GM18517 (cell line): Measurements from ENCODE around the gene SHROOM2.

Experiments
- ATAC-seq: cut with Tn5 transposase; IDR thresholded peaks from one replicate; pipeline ENCODE4 v1.9.1; 2021; ENCODE audit warnings: mild to moderate bottlenecking, moderate library complexity; ENCODE audit not compliant: unreplicated experiment

The SHROOM2 gene

DNA sequence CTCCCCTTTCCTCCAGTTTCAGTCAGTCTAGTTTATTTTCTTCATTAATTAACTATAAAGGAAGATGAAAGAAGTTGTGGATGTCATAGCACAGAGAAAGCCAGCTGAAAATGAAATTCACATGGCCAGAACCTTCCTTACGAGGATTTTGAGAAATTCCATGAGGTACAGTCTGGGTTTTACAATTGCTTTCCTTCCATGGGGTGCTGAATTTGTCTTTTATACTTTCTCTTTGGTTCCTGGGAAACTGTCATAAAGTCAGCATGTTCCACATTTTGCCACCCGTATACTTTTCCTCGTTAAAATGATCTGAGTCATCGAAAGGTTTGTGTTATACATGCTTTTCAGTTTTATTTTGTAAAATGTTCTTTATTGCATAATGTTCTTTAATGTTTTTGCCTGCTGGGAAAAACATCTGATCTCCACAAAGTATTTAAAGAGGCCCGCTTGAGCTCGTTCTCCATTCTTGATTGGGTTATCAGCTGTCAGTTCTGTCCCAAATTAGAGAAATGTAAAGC, 102.8 kb downstream of the SHROOM2 start:
- no peak for ATAC-seq

GRCh38 chrX:9890681-9891091, 104.5 kb downstream of the SHROOM2 start:
- ATAC-seq = no peak

DNA sequence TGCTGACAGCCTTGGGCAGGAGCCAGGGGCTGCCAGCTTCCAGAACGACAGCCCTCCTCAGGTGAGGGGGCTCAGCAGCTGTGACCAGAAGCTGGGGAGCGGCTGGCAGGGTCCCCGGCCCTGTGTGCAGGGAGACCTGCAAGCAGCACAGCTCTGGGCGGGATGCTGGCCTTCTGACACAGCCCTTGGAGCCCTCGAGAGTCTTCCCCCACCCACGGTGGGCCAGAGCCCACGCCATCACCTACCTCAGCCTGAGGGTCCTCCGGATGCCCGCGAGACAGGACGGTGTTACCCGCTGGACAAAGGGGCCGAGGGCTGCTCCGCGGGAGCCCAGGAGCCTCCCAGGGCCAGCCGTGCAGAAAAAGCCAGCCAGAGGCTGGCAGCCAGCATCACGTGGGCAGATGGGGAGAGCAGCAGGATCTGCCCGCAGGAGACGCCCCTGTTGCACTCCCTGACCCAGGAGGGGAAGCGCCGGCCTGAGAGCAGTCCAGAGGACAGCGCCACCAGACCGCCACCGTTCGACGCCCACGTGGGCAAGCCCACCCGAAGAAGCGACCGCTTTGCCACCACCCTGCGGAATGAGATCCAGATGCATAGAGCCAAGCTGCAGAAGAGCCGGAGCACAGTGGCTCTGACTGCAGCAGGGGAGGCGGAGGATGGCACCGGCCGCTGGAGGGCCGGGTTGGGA, 109.1 kb downstream of the SHROOM2 start:
- no peak for ATAC-seq

DNA sequence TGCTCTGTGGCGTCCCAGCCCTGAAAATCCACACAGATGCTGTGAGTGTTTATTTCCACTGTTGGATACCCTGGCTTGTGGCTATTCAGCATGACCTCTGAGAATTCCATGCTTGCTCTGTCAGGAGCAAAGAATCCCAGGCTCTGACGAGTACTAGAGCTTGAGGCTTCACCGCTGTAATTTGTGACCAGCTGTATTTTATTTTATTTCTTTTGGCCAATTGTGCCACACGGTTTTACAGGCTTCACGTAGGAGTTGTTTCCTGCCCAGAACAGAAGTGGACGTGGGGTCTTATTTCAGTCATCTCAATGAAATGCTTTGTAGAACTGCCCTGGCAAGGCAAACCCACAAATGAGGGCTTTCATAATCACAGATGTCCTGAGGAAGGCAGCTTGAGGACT, 111.5 kb downstream of the SHROOM2 start:
- ATAC-seq = no peak

GRCh38 chrX:9899640-9900111, 113.4 kb downstream of the SHROOM2 start:
- ATAC-seq = no peak

DNA sequence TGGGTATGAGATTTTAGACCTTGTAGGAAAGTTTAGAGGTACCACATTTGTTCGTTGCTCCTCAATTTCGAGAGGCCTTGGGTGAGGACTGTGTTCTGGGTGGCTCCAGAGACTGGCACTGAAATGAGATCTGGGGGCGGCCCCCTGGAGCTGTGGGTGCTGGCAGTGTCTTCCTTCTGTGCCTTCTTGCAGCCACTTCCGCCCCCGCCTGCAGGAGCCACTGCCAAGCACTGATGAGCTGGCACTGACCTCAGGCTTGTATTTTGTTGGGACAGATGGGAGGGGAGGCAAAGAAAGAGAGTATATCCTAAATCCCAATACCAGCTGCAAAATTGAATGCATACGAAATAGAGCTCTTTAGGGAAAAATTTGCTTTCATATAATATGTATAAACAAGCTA, 116.4 kb downstream of the SHROOM2 start:
- ATAC-seq = no peak

- no peak for ATAC-seq
Measured at GRCh38 chrX:9903146-9903545, 116.9 kb downstream of the SHROOM2 start.

- ATAC-seq = no peak
Measured at GRCh38 chrX:9905288-9905687, 119.1 kb downstream of the SHROOM2 start.

DNA sequence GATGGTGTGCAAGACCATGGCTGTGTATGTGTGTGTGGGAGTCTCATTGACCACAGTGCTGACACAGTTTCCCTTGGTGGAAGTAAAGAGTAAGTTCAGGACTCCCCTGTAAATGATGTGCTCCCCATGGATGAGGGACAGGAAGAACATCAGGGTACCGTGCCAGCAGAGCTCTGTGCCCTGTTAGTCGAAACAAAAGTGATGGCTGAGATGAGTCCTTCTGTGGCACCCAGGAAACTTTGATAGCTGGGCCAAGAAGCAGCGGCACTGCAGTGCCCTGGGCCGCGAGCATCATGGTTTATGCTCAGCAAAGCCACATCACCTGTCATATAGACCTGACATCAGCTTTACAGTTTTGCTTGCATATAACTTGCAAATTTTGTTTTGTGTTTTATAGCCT, 119.5 kb downstream of the SHROOM2 start:
- ATAC-seq = no peak

- ATAC-seq = no peak
Measured at GRCh38 chrX:9906919-9907318, 120.7 kb downstream of the SHROOM2 start.

DNA sequence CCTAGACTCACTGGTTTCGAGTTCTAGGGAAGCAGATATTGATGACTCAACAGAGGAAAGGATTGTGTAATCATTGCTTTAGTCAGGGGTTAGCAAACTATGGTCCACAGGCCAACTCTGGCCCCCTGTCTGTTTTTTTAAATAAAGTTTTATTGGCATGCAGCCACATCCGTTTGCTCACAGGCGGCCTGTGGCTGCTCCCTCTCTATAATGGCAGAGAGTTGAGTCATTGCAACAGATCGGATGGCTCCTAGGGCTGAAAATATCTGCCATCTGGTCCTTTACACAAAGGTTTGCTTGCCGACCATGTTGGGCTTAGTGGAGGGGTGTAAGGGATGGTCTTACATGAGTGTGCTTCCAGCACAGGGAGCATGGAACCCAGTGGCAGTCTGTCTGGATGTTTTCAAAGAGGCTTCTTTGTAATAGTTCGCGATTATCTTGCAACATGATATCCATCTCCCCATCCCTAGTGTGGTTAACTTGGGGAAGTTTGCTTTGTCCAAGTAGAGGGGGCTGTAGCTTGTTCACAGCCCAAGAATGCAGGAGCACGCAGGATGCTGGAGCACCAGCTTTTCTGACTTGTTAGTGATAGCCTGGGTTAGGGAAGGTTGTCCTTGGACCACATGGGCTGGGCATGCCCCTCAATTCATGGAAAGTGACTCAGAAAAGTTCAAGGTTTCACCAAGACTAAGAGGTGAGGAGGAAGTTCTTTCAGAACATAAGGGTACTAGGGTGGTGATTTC, 121.6 kb downstream of the SHROOM2 start:
- no peak for ATAC-seq

- no peak for ATAC-seq
Measured at GRCh38 chrX:9909254-9909653, 123.0 kb downstream of the SHROOM2 start.

- no peak for ATAC-seq
Measured at GRCh38 chrX:9911487-9911886, 125.3 kb downstream of the SHROOM2 start.

GRCh38 chrX:9912351-9913145, 126.3 kb downstream of the SHROOM2 start:
- ATAC-seq = no peak

DNA sequence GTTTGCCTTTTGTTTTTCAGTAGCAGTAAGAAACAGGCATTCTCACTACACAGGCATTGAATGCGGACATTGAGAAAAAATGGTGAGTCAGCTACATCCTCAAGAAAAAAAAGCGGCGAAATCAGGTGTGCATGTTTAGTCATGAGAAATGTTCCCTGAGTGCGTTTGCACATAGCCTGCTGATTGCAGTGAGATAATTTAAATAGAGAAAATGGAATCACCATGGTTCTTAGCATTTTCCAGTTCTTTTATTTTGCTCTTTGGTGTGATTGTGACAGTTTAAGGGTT, 126.9 kb downstream of the SHROOM2 start:
- no peak for ATAC-seq

DNA sequence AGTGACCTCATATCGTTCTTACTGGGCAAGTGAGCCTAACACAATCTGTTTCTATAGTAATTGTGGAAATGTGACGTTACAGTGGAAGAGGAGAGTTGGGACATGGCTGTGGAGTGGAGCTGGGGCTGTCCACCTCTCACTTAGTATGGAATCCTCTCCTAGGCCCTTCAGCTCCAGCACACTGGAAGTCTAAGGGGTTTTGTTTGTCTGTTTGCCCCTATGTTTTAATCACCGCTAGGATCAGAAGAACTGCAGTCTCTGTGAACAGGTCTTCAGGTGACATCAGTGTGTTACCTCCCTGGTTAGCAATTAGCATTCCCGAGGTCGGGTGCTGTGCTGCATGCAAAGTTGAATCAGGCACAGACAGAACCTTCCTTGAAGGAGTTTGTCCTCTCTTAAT, 131.6 kb downstream of the SHROOM2 start:
- ATAC-seq = no peak

- ATAC-seq = no peak
Measured at GRCh38 chrX:9919632-9920172, 133.5 kb downstream of the SHROOM2 start.

DNA sequence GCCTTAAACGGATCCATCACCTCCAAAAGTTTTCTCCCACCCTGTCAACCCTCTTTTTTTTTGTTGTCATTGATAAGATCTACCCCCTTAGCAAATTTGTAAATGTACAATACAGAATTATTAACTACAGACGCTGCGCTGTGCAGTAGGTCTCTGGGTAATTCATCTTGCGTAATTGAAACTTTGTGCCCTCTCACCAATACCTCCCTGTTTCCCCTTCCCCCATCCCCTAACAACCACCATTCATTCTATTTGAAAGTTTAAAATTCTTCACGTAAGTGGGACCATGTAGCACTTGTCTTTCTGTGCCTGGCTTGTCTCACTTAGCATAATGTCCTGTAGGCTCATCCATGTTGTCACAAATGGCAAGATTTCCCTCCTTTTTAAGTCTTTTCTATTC, 135.2 kb downstream of the SHROOM2 start:
- ATAC-seq = no peak

DNA sequence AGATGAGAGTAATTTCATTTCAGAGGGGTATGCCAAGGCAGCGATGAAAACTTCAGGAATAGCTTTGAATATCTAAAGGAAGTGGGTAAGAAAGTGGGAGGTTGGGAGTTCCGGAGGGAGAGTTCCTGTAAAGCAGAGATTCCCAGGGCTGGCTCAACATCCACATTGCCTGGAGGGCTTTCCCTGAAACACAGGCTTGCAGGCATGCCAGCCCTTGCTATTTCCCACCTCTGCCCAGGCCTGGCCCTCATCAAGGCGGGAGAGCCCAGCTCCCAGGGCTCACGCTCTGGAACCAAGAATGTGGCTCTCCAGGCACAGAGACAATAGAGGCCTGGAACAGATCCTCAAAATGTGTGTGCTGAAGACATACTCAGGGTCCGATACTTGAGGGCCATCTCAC, 137.1 kb downstream of the SHROOM2 start:
- ATAC-seq = no peak

DNA sequence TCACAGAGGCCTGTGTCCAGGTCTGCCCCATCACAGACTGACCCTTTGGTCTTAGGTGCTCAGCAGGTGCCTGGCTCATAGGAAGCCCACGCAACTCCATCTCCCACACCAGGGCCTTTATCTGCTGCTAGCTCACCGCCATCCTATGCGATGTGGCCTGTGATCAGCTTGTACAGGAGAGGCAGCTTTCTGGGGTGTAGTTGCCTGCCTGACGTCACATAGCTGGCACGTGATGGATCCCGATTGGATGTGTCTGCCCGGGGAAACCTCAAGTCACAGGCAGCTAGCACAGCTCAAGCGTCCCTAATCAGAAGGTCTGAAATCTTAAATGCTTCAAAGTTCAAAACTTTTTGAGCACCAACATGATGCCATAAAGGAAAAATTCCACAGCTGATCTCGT, 139.8 kb downstream of the SHROOM2 start:
- ATAC-seq = no peak

DNA sequence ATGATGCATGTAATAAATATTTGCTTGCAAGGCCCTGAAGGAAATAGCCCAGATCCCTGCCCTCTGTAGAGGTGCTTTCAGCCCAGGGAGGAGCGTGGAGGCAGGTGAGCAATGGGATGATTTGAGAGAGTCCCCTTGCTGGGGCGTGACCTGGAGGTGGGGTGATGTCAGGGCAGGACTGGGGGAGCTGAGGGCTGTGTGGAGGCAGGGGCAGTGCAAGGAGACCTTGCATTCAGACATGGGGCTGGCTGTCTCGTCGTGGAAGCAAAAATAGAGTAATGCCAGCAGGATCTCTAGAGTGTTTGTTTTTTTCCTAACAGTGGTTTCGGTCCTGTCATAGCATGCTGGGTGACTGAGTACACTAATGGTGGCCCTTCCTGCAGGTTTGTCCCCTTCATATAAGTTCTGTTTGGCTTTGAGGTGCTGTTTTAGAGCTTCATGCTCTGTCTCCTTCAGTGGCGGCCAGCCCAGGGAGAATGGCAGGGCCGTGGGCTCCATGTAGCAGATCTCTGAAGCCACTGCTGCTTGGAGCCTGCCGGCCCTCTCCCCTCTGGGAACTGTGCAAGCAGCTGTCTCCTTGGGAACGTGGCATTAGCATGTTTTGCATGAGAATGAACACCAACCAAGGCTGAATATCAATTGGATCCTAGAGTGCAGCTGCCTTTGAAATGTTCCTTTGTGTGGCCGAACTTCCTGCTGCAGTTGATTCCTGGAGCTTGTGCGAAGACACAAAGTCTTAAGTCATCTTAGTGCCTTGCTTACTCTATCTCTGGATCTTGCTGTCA, 141.7 kb downstream of the SHROOM2 start:
- no peak for ATAC-seq
